DMS153 treated with DMSO at 0.1 percent for 48 hours (cell line): ENCODE results near the gene RAN.
"Not testable (repeated sequence)": the region's sequence is repeated elsewhere in the genome, so short reads cannot be mapped to it uniquely, and the experiment has no call there.

Experiments
- DNase-seq: peaks from one replicate; lab custom pipeline; 2025; ENCODE audit not compliant: unreplicated experiment; lab: John Stamatoyannopoulos, UW

Gene RAN

DNA sequence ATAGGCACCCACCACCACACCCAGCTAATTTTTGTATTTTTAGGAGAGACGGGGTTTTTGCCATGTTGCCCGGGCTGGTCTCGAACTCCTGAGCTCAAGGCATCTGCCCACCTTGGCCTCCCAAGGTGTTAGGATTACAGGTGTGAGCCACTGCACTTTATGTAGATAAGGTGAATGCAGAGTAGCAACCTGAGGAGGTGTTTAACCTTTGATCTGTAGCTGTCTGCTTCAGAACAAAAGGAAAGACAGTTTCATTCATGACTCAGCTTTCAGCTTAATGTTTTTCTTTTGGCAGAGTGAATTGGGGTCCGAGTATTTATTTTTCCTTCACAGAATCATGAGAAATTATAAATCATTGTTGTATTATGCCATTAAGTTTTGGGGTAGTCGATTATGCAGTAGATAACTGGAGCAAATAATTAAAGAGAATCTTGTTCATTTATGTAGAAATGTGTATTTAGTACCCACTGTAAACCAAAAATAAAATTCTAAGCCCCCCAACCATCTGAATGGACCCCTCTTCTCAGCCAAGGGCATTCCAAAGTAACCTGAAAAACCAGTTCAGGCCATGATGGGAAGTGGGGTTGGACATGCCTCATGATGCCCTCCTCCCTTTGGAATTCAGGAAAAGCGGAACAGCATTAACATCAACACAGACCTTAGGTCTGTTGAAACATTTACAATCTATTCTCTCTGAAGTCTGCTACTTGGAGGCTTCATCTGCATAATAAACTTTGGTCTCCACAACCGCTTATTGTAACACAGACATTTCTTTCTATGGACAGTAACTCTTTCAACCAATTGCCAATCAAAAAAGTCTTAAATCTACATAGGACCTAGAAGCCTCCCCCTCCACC, 22.1 kb upstream of the RAN start:
- DNase-seq: no peak

GRCh38 chr12:130850418-130851021, 21.3 kb upstream of the RAN start:
- DNase-seq: no peak

DNA sequence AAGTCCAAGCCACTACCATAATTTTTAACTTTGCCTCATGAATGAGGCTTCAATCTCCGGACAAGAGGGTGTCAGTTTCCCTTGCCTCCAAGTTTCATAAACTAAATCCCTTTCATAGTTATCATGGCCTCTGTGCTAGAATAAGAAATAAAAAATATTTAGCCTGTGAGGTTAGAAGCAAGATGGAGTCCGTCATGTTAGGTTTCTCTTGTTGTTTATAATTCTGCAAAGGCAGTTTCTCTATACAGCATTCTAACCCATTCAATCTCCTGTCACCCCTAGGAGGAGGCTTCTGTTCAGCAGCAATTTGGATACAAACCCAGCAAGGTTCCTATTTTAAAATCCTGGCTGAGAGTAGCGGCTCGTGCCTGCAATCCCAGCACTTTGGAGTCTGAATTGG, 15.8 kb upstream of the RAN start:
- DNase-seq: no peak

DNA sequence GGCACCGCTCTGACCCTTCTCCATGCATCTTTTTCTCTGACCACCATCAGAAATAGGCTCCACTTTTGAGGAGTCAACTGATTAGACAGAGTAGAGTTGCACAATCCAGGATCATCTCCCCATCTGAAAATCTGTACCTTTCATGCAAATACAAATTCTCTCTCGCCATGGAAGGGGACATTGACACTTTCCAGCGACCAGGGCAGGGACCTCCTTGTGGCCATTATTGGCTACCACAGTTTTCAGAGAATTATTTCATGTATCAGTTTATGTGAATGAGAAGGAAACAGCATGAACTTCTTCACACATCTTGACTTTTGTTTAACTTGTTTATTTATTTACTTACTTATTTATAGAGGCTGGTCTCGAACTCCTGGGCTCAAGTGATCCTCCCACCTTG, 13.8 kb upstream of the RAN start:
- no peak for DNase-seq

- no peak for DNase-seq
These were observed 12.7 kb upstream of the RAN start for GRCh38 chr12:130859161-130859560.

DNA sequence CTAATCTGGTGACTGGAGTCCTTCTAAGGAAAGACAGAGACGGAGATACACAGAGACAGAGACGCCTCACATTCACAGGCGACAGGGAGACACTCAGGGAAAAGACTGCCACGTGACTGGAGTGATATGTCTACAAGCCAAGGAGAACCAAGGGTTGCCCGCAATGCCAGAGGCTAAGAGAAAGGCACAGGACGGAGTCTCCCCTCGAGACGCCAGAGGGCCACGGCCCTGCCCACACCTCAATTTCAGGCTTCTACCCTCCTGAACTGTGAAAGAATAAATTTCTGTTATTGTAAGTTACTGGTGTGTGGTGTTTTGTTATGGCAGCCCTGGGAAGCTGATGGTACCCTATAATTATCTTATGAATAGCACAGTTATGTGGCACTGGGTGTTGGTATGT, 11.6 kb upstream of the RAN start:
- DNase-seq: no peak

GRCh38 chr12:130862161-130862560, 9.7 kb upstream of the RAN start:
- DNase-seq: no peak

GRCh38 chr12:130862771-130863170, 9.1 kb upstream of the RAN start:
- not testable (repeated sequence) for DNase-seq

GRCh38 chr12:130863298-130863697, 8.6 kb upstream of the RAN start:
- no peak for DNase-seq

DNA sequence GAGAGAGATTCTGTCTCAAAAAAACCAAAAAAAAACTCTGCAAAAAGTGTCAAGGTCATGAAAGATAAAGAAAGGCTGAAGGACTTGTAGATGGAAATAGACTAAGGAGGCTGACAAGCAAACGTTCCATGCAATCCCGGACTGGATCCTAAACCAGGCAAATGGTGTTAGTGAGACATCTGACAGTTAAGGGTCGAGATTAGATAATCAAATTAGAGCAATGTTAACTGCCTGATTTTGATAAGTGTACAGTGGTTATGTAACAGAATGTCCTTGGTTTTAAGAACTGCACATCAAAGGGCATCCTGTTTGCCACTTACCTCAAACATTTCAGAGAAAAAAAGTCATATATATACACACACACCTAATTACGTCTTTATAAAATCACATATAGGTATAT, 3.5 kb upstream of the RAN start:
- DNase-seq: no peak

DNA sequence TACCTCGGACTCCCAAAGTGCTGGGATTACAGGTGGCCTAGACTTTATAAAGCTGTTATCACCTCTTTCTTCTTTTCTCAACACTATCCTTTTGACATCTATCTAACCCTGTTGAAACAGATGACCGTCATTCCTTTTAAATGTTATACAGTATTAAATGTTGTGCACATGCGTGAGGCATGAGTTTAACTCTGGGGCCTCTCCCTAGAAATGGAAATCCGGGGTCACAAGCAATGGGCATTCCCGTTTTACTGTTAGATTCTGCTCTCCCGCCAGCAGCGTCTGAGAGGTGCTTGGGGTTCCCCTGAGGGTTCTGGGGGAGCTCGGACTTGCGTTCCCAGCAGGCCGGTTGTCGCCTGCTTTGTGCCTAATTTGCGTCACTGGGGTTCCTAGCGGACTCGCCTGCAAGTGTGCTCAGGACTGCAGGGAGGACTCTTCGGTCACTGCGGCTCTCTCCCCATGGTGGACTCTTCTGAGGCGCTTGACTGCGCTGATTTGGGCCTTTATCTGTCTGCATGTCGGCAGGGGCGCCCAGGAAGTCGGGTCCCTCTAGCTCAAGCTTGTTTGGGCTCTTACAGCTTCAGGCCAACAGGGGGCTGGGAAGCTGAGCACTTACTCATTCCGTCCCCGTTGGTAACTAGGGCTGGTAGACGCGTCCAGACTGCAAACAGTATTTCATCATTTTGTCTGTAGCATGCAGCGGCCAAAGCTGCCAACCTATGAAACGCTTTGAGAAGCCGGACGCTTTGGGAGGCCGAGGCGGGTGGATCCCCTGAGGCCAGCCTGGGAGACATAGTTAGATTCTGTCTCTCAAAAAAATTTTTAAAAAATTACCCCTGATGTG, 1.2 kb upstream of the RAN start:
- peak; percentile 75 for DNase-seq

GRCh38 chr12:130872179-130873096, 572 bp downstream of the RAN start:
- DNase-seq: no peak

DNA sequence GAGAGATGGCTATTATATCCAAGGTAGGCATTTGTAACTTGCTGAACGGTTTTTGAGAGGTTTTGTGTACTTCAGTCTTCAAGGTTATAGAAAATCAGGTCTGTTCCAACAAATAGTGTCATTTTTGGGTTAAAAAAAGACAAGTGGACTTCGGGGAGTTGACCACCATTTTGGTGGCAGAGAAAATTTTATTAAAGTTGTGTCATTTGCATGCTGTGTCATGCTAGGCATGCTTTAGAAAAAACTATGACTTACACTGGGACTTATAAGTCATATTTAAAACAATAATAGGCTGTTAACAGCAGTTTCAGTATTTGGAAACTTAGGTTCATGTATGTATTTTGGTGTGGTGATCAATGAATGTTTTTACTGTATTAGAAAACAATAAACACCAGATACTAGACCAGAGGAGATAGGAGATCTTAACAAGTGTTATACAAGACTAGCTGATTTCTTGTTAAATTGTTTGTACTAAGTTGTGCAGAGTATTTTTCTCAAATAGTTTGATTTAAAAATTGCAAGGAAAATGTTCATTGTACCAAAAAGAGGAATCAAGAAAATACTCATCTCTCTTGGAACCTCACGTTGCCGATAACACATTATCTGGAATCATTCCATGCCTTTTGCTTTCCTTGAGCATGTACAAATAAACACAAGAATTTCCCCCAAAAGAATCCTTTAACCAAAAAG, 1.4 kb downstream of the RAN start:
- no peak for DNase-seq

DNA sequence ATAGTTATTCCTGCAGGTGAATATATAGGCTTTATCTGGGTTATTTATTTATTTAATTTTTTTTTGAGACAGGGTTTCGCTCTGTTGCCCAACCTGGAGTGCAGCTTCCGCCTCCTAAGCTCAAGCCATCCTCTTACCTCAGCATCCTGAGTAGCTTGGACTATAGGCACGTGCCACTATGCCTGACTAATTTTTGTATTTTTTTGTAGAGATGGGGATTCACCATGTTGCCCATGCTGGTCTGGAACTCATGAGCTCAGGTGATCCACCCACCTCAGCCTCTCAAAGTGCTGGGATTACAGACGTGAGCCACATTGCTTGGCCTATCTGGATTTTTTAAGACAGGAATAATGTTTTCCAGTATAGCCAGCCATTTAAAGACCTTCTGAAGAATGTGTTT, 2.0 kb downstream of the RAN start:
- DNase-seq: no peak

- no peak for DNase-seq
These were observed 2.8 kb downstream of the RAN start for GRCh38 chr12:130874696-130875095.

DNA sequence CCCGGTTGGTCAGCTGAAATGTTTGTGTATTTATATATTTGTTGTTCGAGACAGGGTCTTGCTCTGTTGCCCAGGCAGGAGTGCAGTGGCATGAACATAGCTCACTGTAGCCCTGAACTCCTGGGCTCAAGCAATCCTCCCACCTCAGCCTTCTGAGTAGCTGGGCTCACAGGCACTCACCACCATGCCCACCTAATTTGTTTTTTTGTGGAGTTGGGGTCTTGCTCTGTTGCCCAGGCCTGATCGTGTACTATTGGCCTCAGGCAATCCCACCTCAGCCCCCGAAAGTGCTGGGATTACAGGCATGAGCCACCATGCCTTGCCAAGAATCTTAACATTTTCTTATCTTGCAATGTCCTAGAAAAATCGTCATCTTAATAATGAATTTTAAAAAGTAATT, 3.3 kb downstream of the RAN start:
- DNase-seq: no peak

GRCh38 chr12:130875708-130876107, 3.8 kb downstream of the RAN start:
- DNase-seq: not testable (repeated sequence)

DNA sequence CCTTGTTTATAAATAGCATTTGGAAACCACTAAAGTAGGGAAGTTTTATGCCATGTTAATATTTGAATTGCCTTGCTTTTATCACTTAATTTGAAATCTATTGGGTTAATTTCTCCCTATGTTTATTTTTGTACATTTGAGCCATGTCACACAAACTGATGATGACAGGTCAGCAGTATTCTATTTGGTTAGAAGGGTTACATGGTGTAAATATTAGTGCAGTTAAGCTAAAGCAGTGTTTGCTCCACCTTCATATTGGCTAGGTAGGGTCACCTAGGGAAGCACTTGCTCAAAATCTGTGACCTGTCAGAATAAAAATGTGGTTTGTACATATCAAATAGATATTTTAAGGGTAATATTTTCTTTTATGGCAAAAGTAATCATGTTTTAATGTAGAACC, 4.4 kb downstream of the RAN start:
- no peak for DNase-seq

- DNase-seq: no peak
These were observed 4.9 kb downstream of the RAN start for GRCh38 chr12:130876758-130877157.

DNA sequence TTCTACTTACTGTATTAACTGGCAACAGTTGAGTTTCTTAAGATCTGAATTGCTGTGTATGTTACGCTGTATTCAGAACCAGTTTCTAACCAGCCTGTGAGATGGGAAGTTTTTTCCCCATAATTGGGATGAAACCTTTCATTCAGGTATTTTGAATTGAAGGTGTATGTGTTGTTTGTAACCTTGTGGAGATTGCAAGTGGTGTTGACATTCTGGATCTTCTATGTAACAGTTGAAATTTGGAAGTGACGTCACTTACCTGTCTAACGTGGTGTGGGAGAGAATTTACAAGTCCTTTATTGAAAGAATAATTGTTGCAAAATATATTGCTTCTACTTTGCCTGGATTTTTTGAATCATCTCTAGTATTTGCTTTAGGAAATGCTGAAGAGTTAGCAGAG, 5.5 kb downstream of the RAN start:
- DNase-seq: no peak
